ENCODE measurements around the gene SULT1C3. TPM values are rescaled to one million over a fixed set of nuclear protein-coding genes. Genes with fewer than 3 reads are reported as not detected.

The SULT1C3 gene
- total and polyA plus RNA-seq, 2 of the 13 experiments (the other 11 are each of a cell fraction or from before 2014, with no cell fraction given), result not detected

DNA sequence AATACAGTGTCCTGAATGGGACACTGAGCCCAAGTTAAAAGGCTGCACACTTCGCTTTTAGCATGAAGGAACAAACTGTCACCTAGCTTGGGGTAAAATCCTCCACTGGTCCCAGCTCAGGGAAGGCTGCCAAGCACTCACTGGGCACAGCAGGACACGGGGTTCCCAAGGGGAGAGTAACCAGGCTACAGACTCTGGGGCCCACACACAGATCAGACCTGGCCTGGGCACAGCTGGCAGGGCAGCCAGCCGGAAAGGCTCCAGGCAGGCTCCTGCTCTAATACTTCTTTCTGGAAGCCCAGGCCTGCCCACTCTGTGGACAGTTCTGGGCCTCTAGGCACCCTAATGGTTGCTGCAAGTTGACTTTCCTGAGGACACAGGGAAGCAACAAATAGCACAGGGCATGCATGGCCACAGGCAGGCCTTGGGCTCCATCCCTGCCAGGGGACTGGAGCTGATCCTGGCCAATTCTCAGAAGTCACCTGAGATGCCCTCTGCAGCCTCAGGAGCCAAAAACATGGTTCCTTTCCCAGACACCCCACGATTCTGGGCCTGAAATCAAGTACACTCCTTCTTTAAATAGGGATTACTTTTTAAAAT is 18.7 kb upstream of the SULT1C3 start:
- H3K27ac ChIP-seq (ENCODE audit: extremely low read length, insufficient read depth, low read length), result no peak overlapping the region
- H3K4me1 ChIP-seq (ENCODE audit: insufficient read depth, low read length), result peaks cover 15% of the 10 kb centered on the region
- H3K27me3 ChIP-seq (ENCODE audit: control insufficient read depth in 1 of 2, insufficient read depth in 2 of 2, low read length in 2 of 2), result no peaks in the 10 kb centered on the region
- no peaks in the 10 kb centered on the region for H3K36me3 ChIP-seq (replicated peaks in 1 of 2; ENCODE audit: control insufficient read depth in 1 of 2, insufficient read depth in 2 of 2, low read length in 2 of 2)
- H3K4me3 ChIP-seq (replicated peaks in 1 of 3; ENCODE audit: insufficient read depth in 1 of 3, low read depth in 2 of 3, low read length in 3 of 3), result no peak overlapping the region
- TF ChIP-seq NFE2L1 (CRISPR knock-in tag; IDR thresholded peaks at IDR 0.05; ENCODE audit: borderline replicate concordance) (no peak), NPAS2 (CRISPR knock-in tag; IDR thresholded peaks at IDR 0.05; ENCODE audit: borderline replicate concordance) (no peak), IRF2 (CRISPR knock-in tag; IDR thresholded peaks at IDR 0.05) (no peak), SATB2 (CRISPR knock-in tag; IDR thresholded peaks at IDR 0.05) (no peak), SIN3A (IDR thresholded peaks at IDR 0.05; ENCODE audit: borderline replicate concordance, low read depth, low read length) (no peak), ZNF569 (CRISPR knock-in tag; IDR thresholded peaks at IDR 0.05; ENCODE audit: borderline replicate concordance) (no peak), MATR3 (CRISPR knock-in tag; IDR thresholded peaks at IDR 0.05) (no peak), ZFP62 (CRISPR knock-in tag; IDR thresholded peaks at IDR 0.05) (no peak), SRF (IDR thresholded peaks at IDR 0.05; ENCODE audit: low read depth, low read length) (no peak), HNRNPL (IDR thresholded peaks at IDR 0.05; ENCODE audit: low read depth, low read length) (no peak), IRX3 (CRISPR knock-in tag; IDR thresholded peaks at IDR 0.05; ENCODE audit: borderline replicate concordance, low read depth) (no peak), POLR2A (IDR thresholded peaks at IDR 0.05; ENCODE audit: insufficient read depth in 1 of 2, low read depth in 2 of 2, low read length in 2 of 2) (no peak), NFATC3 (CRISPR knock-in tag; IDR thresholded peaks at IDR 0.05) (no peak), TAF1 (CRISPR knock-in tag; IDR thresholded peaks at IDR 0.05) (no peak)
- TF ChIP-seq, protein P1, sequence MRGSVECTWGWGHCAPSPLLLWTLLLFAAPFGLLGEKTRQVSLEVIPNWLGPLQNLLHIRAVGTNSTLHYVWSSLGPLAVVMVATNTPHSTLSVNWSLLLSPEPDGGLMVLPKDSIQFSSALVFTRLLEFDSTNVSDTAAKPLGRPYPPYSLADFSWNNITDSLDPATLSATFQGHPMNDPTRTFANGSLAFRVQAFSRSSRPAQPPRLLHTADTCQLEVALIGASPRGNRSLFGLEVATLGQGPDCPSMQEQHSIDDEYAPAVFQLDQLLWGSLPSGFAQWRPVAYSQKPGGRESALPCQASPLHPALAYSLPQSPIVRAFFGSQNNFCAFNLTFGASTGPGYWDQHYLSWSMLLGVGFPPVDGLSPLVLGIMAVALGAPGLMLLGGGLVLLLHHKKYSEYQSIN (CRISPR knock-in tag; IDR thresholded peaks at IDR 0.05; ENCODE audit: borderline replicate concordance), result no peak
- TF ChIP-seq, protein P2, sequence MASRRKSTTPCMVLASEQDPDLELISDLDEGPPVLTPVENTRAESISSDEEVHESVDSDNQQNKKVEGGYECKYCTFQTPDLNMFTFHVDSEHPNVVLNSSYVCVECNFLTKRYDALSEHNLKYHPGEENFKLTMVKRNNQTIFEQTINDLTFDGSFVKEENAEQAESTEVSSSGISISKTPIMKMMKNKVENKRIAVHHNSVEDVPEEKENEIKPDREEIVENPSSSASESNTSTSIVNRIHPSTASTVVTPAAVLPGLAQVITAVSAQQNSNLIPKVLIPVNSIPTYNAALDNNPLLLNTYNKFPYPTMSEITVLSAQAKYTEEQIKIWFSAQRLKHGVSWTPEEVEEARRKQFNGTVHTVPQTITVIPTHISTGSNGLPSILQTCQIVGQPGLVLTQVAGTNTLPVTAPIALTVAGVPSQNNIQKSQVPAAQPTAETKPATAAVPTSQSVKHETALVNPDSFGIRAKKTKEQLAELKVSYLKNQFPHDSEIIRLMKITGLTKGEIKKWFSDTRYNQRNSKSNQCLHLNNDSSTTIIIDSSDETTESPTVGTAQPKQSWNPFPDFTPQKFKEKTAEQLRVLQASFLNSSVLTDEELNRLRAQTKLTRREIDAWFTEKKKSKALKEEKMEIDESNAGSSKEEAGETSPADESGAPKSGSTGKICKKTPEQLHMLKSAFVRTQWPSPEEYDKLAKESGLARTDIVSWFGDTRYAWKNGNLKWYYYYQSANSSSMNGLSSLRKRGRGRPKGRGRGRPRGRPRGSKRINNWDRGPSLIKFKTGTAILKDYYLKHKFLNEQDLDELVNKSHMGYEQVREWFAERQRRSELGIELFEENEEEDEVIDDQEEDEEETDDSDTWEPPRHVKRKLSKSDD (CRISPR knock-in tag; IDR thresholded peaks at IDR 0.05; ENCODE audit: low read depth), result no peak
- in situ Hi-C loops (cut with HindIII; ENCODE audit: extremely low pct_ligation_motif_present, low pct_unique_long_range_greater_than_20kb), result loop anchor here (25.0 kb wide), 1 partner anchor 366 kb away; no protein-coding TSS in a partner anchor
- intact Hi-C loops (cut with micrococcal nuclease; ENCODE audit: unreplicated experiment), result no loop called here
- H3K4me2 ChIP-seq (ENCODE audit: low read depth, low read length), result no peak overlapping the region
- no peak overlapping the region for H3K9ac ChIP-seq (ENCODE audit: insufficient read depth, low read depth, low read length)
- DNase-seq (ENCODE audit: low spot score) (no peak), ATAC-seq (no peak), FAIRE-seq (no peak)
- peaks cover 15% of the 10 kb centered on the region for H3K9me3 ChIP-seq (ENCODE audit: low read length)
- H3K79me2 ChIP-seq (ENCODE audit: insufficient read depth, low read length), result no peaks in the 10 kb centered on the region
- 26% methylated on average over 4 of the region's 4 CpGs for WGBS (ENCODE audit: low lambda C conversion rate)
- no peak overlapping the region for H2AFZ ChIP-seq (ENCODE audit: low read length)
- no peaks in the 10 kb centered on the region for H4K20me1 ChIP-seq (ENCODE audit: insufficient read depth, low read length)
- ChIA-PET POLR2A (no interaction called here), CTCF (ENCODE audit: low intra/inter-chr PET ratio, low total read pairs) (no interaction called here)
- no TSS peak for BruUV-seq (replicated peaks)

Data from HepG2 (cell line).